Measurements from ENCODE around the gene IRGC.

DNA sequence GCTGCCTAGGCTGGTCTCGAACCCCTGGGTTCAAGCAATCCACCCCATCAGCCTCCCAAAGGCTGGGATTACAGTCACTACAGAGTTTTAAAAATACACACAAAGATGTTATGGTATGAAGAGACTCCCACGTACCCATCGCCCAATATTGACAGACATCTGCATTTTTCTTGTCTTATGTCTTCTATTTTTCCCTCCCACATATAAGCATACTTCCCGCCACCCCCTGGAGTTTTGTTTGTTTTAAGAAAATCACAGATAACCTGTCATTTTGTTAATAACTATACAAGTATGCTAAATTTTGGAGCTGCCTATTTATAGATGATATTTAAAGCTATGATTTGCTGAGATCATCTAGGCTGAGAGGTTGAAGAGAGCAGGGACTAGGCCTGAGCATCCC, 45.1 kb downstream of the IRGC start:
- TF ChIP-seq IRF2 (CRISPR knock-in tag; IDR thresholded peaks at IDR 0.05): no peak
- no peak for TF ChIP-seq KLF10 (CRISPR knock-in tag; IDR thresholded peaks at IDR 0.05)
- no peak for TF ChIP-seq SRSF1 (IDR thresholded peaks at IDR 0.05; ENCODE audit: low read depth, low read length)

Measured in K562 (cell line).